Right lobe of liver (tissue), 4 donors: ENCODE measurements around the gene CIAO3.

Source experiments
- POLR2A ChIP-seq: fragments of 450-650 bp; IDR thresholded peaks from one replicate; pipeline ENCODE4 v1.6.1; 2017; ENCODE audit warnings: antibody characterized with exemption, mild to moderate bottlenecking
- TF ChIP-seq, protein P1 (sequence below), 4 donors: fragments of 200-600 bp in 3 of 4; fragments of 450-650 bp in 1 of 4; IDR thresholded peaks; one replicate each; pipeline versions ENCODE4 v1.5.1 to v1.8.0; 2016 to 2022; ENCODE audit warnings: antibody characterized with exemption in 4 of 4, mild to moderate bottlenecking in 2 of 4
- donor health status: DM: no; HTN: no; CAD: no.
- donor health status: DM: no; HTN: no; CAD: no.
- donor health status: DM: no; HTN: yes; CAD: no.

DNA sequence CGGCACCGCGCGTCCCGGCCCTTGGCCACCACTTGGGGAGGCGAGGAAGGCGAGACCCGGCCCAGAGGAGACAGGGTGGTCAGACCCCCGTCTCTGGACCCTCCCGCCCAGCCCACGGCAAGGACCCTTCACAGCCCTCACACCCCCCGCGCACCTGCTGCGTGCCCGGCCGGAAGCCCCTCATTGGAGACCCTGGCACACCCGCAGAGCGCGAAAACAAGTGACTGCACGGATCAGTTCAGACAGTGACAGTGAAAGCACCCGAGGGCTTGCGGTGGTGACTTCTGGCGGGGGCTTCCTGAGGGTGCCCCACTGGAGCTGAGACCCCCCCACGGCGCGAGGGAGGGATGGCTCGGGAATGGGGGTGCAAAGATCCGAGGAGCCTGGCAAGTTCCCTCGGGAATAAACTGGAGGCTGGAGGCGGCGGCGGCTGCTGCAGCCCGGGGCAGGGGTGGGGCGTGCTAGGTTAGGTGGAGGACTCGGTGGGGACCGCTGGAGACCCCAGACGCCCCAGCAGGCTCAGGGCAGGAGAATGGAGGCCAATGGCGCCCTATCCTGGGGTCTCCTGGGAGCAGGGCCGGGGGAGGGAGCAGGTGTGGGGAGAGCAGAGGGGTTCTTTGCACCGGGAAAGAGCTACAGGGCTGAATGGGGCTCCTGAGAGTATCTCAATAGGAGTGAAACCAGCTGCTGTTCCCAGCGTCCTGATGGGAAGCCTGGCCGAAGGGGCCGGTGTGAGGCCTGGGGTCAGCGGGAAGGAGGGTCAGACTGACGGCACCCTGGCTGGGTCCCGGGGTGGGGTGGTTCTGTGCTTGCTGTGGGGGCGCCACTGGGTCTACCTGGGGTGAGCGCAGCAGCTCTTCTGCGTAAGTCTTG lies 34.4 kb downstream of the CIAO3 start:
- TF ChIP-seq, protein P1, sequence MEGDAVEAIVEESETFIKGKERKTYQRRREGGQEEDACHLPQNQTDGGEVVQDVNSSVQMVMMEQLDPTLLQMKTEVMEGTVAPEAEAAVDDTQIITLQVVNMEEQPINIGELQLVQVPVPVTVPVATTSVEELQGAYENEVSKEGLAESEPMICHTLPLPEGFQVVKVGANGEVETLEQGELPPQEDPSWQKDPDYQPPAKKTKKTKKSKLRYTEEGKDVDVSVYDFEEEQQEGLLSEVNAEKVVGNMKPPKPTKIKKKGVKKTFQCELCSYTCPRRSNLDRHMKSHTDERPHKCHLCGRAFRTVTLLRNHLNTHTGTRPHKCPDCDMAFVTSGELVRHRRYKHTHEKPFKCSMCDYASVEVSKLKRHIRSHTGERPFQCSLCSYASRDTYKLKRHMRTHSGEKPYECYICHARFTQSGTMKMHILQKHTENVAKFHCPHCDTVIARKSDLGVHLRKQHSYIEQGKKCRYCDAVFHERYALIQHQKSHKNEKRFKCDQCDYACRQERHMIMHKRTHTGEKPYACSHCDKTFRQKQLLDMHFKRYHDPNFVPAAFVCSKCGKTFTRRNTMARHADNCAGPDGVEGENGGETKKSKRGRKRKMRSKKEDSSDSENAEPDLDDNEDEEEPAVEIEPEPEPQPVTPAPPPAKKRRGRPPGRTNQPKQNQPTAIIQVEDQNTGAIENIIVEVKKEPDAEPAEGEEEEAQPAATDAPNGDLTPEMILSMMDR (IDR thresholded peaks at IDR 0.05): no peak
- TF ChIP-seq POLR2A: no peak
